Mesenchymal stem cell (in vitro differentiated cells and primary cell): ENCODE measurements around the gene EHD4.

ENCODE experiments used
- DNase-seq: peaks from one replicate; pipeline ENCODE4 v3.0.0-alpha.2; 2013
- H2AFZ ChIP-seq: one replicate; pipeline ENCODE4 v1.6.1; 2013; ENCODE audit warnings: low read depth, mild to moderate bottlenecking, control low read depth, inconsistent platforms, low read length, moderate library complexity
- H2AK5ac ChIP-seq: 2 replicates; pipeline ENCODE4 v1.6.1; 2013; ENCODE audit warnings: low read length, moderate library complexity, mild to moderate bottlenecking, inconsistent platforms; ENCODE audit not compliant: severe bottlenecking
- H2BK120ac ChIP-seq: one replicate; pipeline ENCODE4 v1.6.1; 2013; ENCODE audit warnings: low read depth, mild to moderate bottlenecking, inconsistent platforms, low read length, moderate library complexity
- H2BK12ac ChIP-seq, 2 experiments: one replicate each; pipeline ENCODE4 v1.6.1; 2013; ENCODE audit warnings: inconsistent platforms in 2 of 2, low read length in 2 of 2, mild to moderate bottlenecking in 2 of 2, moderate library complexity in 2 of 2, control low read depth in 1 of 2
- H2BK15ac ChIP-seq: one replicate; pipeline ENCODE4 v1.6.1; 2013; ENCODE audit warnings: mild to moderate bottlenecking, low read depth, inconsistent platforms; ENCODE audit not compliant: poor library complexity, severe bottlenecking
- H2BK5ac ChIP-seq: 2 replicates; pipeline ENCODE4 v1.6.1; 2013; ENCODE audit warnings: low read depth, mild to moderate bottlenecking, low read length, control low read depth, inconsistent platforms; ENCODE audit not compliant: poor library complexity, severe bottlenecking
- H3K14ac ChIP-seq, 2 experiments: one replicate each; pipeline ENCODE4 v1.6.1; 2013; ENCODE audit warnings: inconsistent platforms in 2 of 2, low read length in 2 of 2, control low read depth in 1 of 2, mild to moderate bottlenecking in 1 of 2, moderate library complexity in 1 of 2
- H3K18ac ChIP-seq, 2 experiments: one replicate each; pipeline ENCODE4 v1.6.1; 2013; ENCODE audit warnings: inconsistent platforms in 2 of 2, low read length in 2 of 2, control low read depth in 1 of 2, low read depth in 1 of 2, mild to moderate bottlenecking in 1 of 2
- H3K23ac ChIP-seq, 2 experiments: one replicate each; pipeline ENCODE4 v1.6.1; 2013; ENCODE audit warnings: inconsistent platforms in 2 of 2, low read length in 2 of 2, mild to moderate bottlenecking in 2 of 2, moderate library complexity in 2 of 2, control low read depth in 1 of 2
- H3K27ac ChIP-seq: 2 replicates; pipeline ENCODE4 v1.5.1; 2013; ENCODE audit warnings: mild to moderate bottlenecking, moderate library complexity, low read length, control low read depth, inconsistent platforms; ENCODE audit not compliant: poor library complexity, severe bottlenecking
- H3K27me3 ChIP-seq, 2 experiments: 2 replicates each; pipeline versions ENCODE4 v1.6.1 to v1.7.0; 2013; ENCODE audit warnings: low read length in 2 of 2, mild to moderate bottlenecking in 2 of 2, moderate library complexity in 2 of 2, control low read depth in 1 of 2, inconsistent platforms in 1 of 2; ENCODE audit not compliant: control insufficient read depth in 1 of 2, insufficient read depth in 1 of 2
- H3K36me3 ChIP-seq, 2 experiments: 2 replicates each; pipeline versions ENCODE4 v1.6.1 to v1.7.0; 2013; ENCODE audit warnings: low read length in 2 of 2, control low read depth in 1 of 2, inconsistent platforms in 1 of 2, low read depth in 1 of 2, mild to moderate bottlenecking in 1 of 2; ENCODE audit not compliant: insufficient read depth in 2 of 2, control insufficient read depth in 1 of 2
- H3K4ac ChIP-seq, 2 experiments: one replicate each; pipeline ENCODE4 v1.6.1; 2013; ENCODE audit warnings: inconsistent platforms in 2 of 2, low read length in 2 of 2, mild to moderate bottlenecking in 2 of 2, moderate library complexity in 2 of 2, control low read depth in 1 of 2, low read depth in 1 of 2
- H3K4me1 ChIP-seq: 2 replicates; pipeline ENCODE4 v1.6.1; 2013; ENCODE audit warnings: low read depth, low read length, control low read depth; ENCODE audit not compliant: control insufficient read depth, insufficient read depth
- H3K4me2 ChIP-seq: 2 replicates; pipeline ENCODE4 v1.6.1; 2013; ENCODE audit warnings: low read length, mild to moderate bottlenecking, inconsistent platforms; ENCODE audit not compliant: poor library complexity, severe bottlenecking
- H3K4me3 ChIP-seq, 2 experiments: 2 replicates each; pipeline versions ENCODE4 v1.5.1 to v1.7.0; 2013; ENCODE audit warnings: low read length in 2 of 2, mild to moderate bottlenecking in 2 of 2, control low read depth in 1 of 2, low read depth in 1 of 2; ENCODE audit not compliant: insufficient read depth in 1 of 2
- H3K79me1 ChIP-seq: replicated peaks from 2 replicates; pipeline ENCODE4 v1.6.1; 2013; ENCODE audit warnings: mild to moderate bottlenecking, control low read depth, low read length, inconsistent platforms; ENCODE audit not compliant: poor library complexity, severe bottlenecking
- H3K9ac ChIP-seq: 2 replicates; pipeline ENCODE4 v1.7.0; 2013; ENCODE audit warnings: mild to moderate bottlenecking, low read length, moderate library complexity
- H3K9me3 ChIP-seq: 2 replicates; pipeline ENCODE4 v1.7.0; 2013; ENCODE audit warnings: mild to moderate bottlenecking, low read length; ENCODE audit not compliant: control insufficient read depth
- H4K8ac ChIP-seq: one replicate; pipeline ENCODE4 v1.6.1; 2013; ENCODE audit warnings: inconsistent platforms, mild to moderate bottlenecking, low read length, moderate library complexity
- H4K91ac ChIP-seq: one replicate; pipeline ENCODE4 v1.6.1; 2013; ENCODE audit warnings: mild to moderate bottlenecking, low read length, inconsistent platforms
- WGBS: methylation state at CpG from one replicate; pipeline ENCODE4 v1.1.7; 2013; ENCODE audit warnings: mixed read lengths; 5-methylcytosine and 5-hydroxymethylcytosine counted together

Gene EHD4

DNA sequence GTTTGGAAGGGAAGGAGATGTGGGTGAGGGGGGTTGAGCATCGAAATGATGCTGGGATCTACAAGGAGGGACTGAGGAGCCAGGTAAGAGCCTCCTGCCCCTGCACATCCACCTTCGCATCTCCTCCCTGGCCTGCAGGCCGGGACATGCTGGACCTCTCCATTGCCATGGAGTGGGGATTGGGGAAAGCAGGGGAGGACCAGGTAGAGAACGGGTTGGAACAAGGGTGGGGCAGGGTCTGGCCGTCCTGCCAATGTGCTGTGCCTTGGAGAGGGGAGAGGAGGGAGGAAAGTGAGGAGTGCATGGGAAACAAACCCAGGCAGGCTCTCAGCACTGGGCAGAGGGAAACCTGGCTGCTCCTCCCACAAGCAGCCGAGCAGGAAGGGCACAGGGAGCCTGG, 123.2 kb downstream of the EHD4 start:
- Histone ChIP-seq H2BK15ac (no peak overlapping the region), H2AFZ (no peak overlapping the region), H2BK120ac (no peak overlapping the region), H3K4me1 (peaks cover under 1% of the 10 kb centered on the region), H3K79me1 (no peaks in the 10 kb centered on the region), H3K27ac (no peak overlapping the region), H3K9ac (no peak overlapping the region), H3K4me2 (no peak overlapping the region), H2BK5ac (no peak overlapping the region), H3K27me3 (peaks cover 0 to 46% of the 10 kb centered on the region in 2 experiments), H2AK5ac (no peak overlapping the region), H3K9me3 (no peaks in the 10 kb centered on the region), H3K18ac (no peak overlapping the region), H3K36me3 (peaks cover 17 to 77% of the 10 kb centered on the region in 2 experiments), H4K8ac (no peak overlapping the region), H2BK12ac (no peak overlapping the region), H3K4me3 (no peak overlapping the region), H4K91ac (no peak overlapping the region), H3K4ac (no peak overlapping the region), H3K14ac (no peak overlapping the region), H3K23ac (no peak overlapping the region)
- WGBS = 86% methylated on average over 5 of the region's 6 CpGs
- DNase-seq = no peak

DNA sequence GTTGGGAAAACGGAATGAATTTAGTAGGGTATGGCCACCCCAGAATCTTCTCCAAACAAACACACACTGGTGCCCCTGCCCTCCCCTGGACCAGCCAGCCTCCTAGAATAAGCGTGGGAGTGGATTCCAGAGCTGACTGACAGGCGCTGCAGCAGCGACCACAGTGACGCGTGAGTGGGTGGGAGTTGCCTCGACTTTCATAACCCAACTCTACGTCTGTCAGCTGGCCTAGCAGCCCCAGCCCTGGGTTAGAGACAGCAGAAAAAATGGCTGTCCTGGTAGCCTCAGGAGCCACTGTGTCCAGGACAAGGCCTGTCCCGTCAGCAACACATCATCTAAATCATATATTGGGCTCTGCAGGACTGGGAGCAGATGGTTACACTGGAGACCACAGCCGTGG, 123.7 kb downstream of the EHD4 start:
- Histone ChIP-seq H4K8ac (no peak overlapping the region), H2BK12ac (no peak overlapping the region), H3K9ac (no peak overlapping the region), H2BK120ac (no peak overlapping the region), H3K27me3 (peaks cover 0 to 41% of the 10 kb centered on the region in 2 experiments), H3K36me3 (peaks cover 17 to 74% of the 10 kb centered on the region in 2 experiments), H3K4me3 (no peak overlapping the region), H3K18ac (no peak overlapping the region), H2AFZ (no peak overlapping the region), H3K14ac (no peak overlapping the region), H3K79me1 (no peaks in the 10 kb centered on the region), H3K4me2 (no peak overlapping the region), H3K23ac (no peak overlapping the region), H3K9me3 (no peaks in the 10 kb centered on the region), H2BK15ac (no peak overlapping the region), H3K4me1 (no peaks in the 10 kb centered on the region), H2BK5ac (no peak overlapping the region), H3K27ac (no peak overlapping the region), H4K91ac (no peak overlapping the region), H2AK5ac (no peak overlapping the region), H3K4ac (no peak overlapping the region)
- 95% methylated on average over 10 of the region's 10 CpGs for WGBS
- DNase-seq = no peak

- Histone ChIP-seq H3K79me1 (no peaks in the 10 kb centered on the region), H2BK120ac (no peak overlapping the region), H2AK5ac (no peak overlapping the region), H3K27me3 (peaks cover 0 to 34% of the 10 kb centered on the region in 2 experiments), H3K4me2 (no peak overlapping the region), H3K9me3 (no peaks in the 10 kb centered on the region), H3K4me1 (no peaks in the 10 kb centered on the region), H3K14ac (no peak overlapping the region), H3K18ac (no peak overlapping the region), H2AFZ (no peak overlapping the region), H3K4ac (no peak overlapping the region), H3K36me3 (peaks cover 17 to 73% of the 10 kb centered on the region in 2 experiments), H3K23ac (no peak overlapping the region), H4K8ac (no peak overlapping the region), H2BK15ac (no peak overlapping the region), H2BK12ac (no peak overlapping the region), H4K91ac (no peak overlapping the region), H2BK5ac (no peak overlapping the region), H3K4me3 (no peak overlapping the region), H3K9ac (no peak overlapping the region), H3K27ac (no peak overlapping the region)
- 97% methylated on average over 9 of the region's 9 CpGs for WGBS
- no peak for DNase-seq
Measured at GRCh38 chr15:41847981-41848380, 124.4 kb downstream of the EHD4 start.

DNA sequence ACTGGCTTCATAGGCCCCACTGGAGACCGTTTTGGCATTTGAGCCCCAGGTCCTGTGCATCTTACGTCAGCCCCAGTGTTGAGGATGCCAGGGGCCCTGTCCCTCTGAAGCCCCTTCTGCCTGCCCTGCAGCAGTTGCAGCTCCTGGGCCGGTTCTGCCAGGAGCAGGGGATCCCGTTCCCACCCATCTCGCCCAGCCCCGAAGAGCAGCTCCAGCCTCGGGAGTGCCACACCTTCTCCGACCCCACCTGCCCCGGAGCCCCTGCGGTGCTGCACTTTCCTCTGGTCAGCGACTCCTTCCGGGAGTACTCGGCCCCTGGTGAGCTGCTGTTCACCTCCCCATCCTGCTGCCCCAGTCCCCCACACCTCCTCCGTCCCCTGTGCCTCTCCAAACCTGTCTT, 125.2 kb downstream of the EHD4 start:
- H2BK12ac ChIP-seq = no peak overlapping the region
- WGBS = 90% methylated on average over 14 of the region's 14 CpGs
- H3K27me3 ChIP-seq = peaks cover 0 to 27% of the 10 kb centered on the region in 2 experiments
- DNase-seq = no peak
- H3K36me3 ChIP-seq = peaks cover 17 to 66% of the 10 kb centered on the region in 2 experiments
- no peaks in the 10 kb centered on the region for H3K4me1 ChIP-seq
- no peak overlapping the region for H3K9ac ChIP-seq
- no peak overlapping the region for H2BK120ac ChIP-seq
- H3K79me1 ChIP-seq = no peaks in the 10 kb centered on the region
- no peak overlapping the region for H3K4me2 ChIP-seq
- H3K23ac ChIP-seq = no peak overlapping the region
- H2BK15ac ChIP-seq = no peak overlapping the region
- no peak overlapping the region for H4K8ac ChIP-seq
- H3K14ac ChIP-seq = no peak overlapping the region
- no peaks in the 10 kb centered on the region for H3K9me3 ChIP-seq
- no peak overlapping the region for H2AK5ac ChIP-seq
- no peak overlapping the region for H3K4me3 ChIP-seq
- no peak overlapping the region for H4K91ac ChIP-seq
- H3K18ac ChIP-seq = no peak overlapping the region
- H3K4ac ChIP-seq = no peak overlapping the region
- H2BK5ac ChIP-seq = no peak overlapping the region
- H2AFZ ChIP-seq = no peak overlapping the region
- H3K27ac ChIP-seq = no peak overlapping the region
